PC-3 (cell line): Measurements from ENCODE around the gene PTPRF. TPM values are rescaled to one million over a fixed set of nuclear protein-coding genes. Genes with fewer than 3 reads are reported as not detected.

ENCODE experiments used
- ATAC-seq: fragments of 200-7000 bp; cut with Tn5 transposase; 2 replicates; pipeline ENCODE4 v1.9.1; 2020; ENCODE audit warnings: mild to moderate bottlenecking, moderate library complexity
- BruUV-seq: library from RNA; stranded (reverse); fragments of 400-500 nt; replicated peaks from 2 replicates; lab custom pipeline; 2021; lab: Mats Ljungman, UMichigan
- CTCF ChIA-PET: fragments of 300-600 bp; sonication (Branson Sonifier 250); formaldehyde crosslinking; loops from one replicate; lab custom pipeline; 2022; ENCODE audit warnings: antibody characterized with exemption; lab: Charles Lee
- POLR2A ChIA-PET: fragments of 300-600 bp; sonication (Branson Sonifier 250); formaldehyde crosslinking; loops from one replicate; lab custom pipeline; 2022; ENCODE audit warnings: antibody characterized with exemption; ENCODE audit not compliant: unreplicated experiment; lab: Charles Lee
- DNase-seq: peaks from one replicate; pipeline ENCODE4 v3.0.0-alpha.2; 2015
- H2AFZ ChIP-seq: fragments of 300-600 bp; sonication (generic); 2 replicates; pipeline ENCODE4 v1.6.0; 2016; ENCODE audit warnings: antibody characterized with exemption, low read length
- H3F3A ChIP-seq: fragments of 300-600 bp; sonication (generic); one replicate; pipeline ENCODE4 v1.6.0; 2017; ENCODE audit warnings: antibody characterized with exemption, low read length, control low read depth, mild to moderate bottlenecking; ENCODE audit not compliant: unreplicated experiment
- H3K27ac ChIP-seq: fragments of 300-600 bp; sonication (generic); 2 replicates; pipeline ENCODE4 v1.5.1; 2016; ENCODE audit warnings: mild to moderate bottlenecking, low read length
- H3K27me3 ChIP-seq: fragments of 300-600 bp; sonication (generic); 2 replicates; pipeline ENCODE4 v1.6.1; 2016; ENCODE audit warnings: low read length, mixed read lengths
- H3K36me3 ChIP-seq: fragments of 300-600 bp; sonication (generic); 2 replicates; pipeline ENCODE4 v1.6.1; 2016; ENCODE audit warnings: low read depth, mixed run types, low read length, mixed read lengths
- H3K4me1 ChIP-seq: fragments of 300-600 bp; sonication (generic); 2 replicates; pipeline ENCODE4 v1.5.1; 2016; ENCODE audit warnings: low read length; ENCODE audit not compliant: insufficient read depth
- H3K4me2 ChIP-seq: fragments of 300-600 bp; sonication (generic); 2 replicates; pipeline ENCODE4 v1.6.0; 2016; ENCODE audit warnings: low read length
- H3K4me3 ChIP-seq: fragments of 300-600 bp; sonication (generic); 2 replicates; pipeline ENCODE4 v1.5.1; 2016; ENCODE audit warnings: mild to moderate bottlenecking, low read length, mixed read lengths
- H3K79me2 ChIP-seq: fragments of 300-600 bp; sonication (generic); 2 replicates; pipeline ENCODE4 v1.6.1; 2017; ENCODE audit warnings: low read length, mixed read lengths
- H3K9ac ChIP-seq: fragments of 300-600 bp; sonication (generic); 2 replicates; pipeline ENCODE4 v1.6.0; 2016; ENCODE audit warnings: mild to moderate bottlenecking, low read length
- H3K9me2 ChIP-seq: fragments of 300-600 bp; sonication (generic); replicated peaks from 2 replicates; pipeline ENCODE4 v1.6.1; 2016; ENCODE audit warnings: mixed run types, low read length, mixed read lengths
- H3K9me3 ChIP-seq: fragments of 300-600 bp; sonication (generic); 2 replicates; pipeline ENCODE4 v1.6.1; 2016; ENCODE audit warnings: low read length, mixed read lengths
- H4K20me1 ChIP-seq: fragments of 300-600 bp; sonication (generic); 2 replicates; pipeline ENCODE4 v1.6.1; 2016; ENCODE audit warnings: low read length, mixed read lengths
- CTCF ChIP-seq: fragments of 300-600 bp; sonication (generic); conservative IDR thresholded peaks from 2 replicates; pipeline ENCODE4 v1.5.1; 2017; ENCODE audit warnings: antibody characterized with exemption, low read depth, mild to moderate bottlenecking, low read length
- EZH2 ChIP-seq: fragments of 300-600 bp; sonication (generic); IDR thresholded peaks from one replicate; pipeline ENCODE4 v1.6.1; 2017; ENCODE audit warnings: antibody characterized with exemption, mild to moderate bottlenecking, low read length; ENCODE audit not compliant: unreplicated experiment
- EZH2phosphoT487 ChIP-seq: fragments of 300-600 bp; sonication (generic); IDR thresholded peaks from 2 replicates; pipeline ENCODE4 v1.6.1; 2018; ENCODE audit warnings: mild to moderate bottlenecking, antibody characterized with exemption, low read length, borderline replicate concordance
- intact Hi-C: fragments of 100-400 bp; cut with micrococcal nuclease; formaldehyde crosslinking; loops from 2 replicates; pipeline ENCODE4 v1.9.0; 2023
- total RNA-seq: library from RNA; depleted of rRNA; stranded (reverse); fragments of >200 nt; gene quantifications from 2 replicates; pipeline ENCODE4 v1.2.3, GENCODE V29; 2014

The PTPRF gene
- total RNA-seq, 1 experiment from 2014 or later, result 67.4 TPM

- no peak overlapping the region for H3K4me2 ChIP-seq
- no peak overlapping the region for H3K27ac ChIP-seq
- peaks cover 30% of the 10 kb centered on the region for H3K36me3 ChIP-seq
- no peak for TF ChIP-seq EZH2
- no peak for TF ChIP-seq CTCF
- no peak for TF ChIP-seq EZH2phosphoT487
- no peaks in the 10 kb centered on the region for H4K20me1 ChIP-seq
- intact Hi-C loops, result no loop called here
- no peaks in the 10 kb centered on the region for H3K79me2 ChIP-seq
- no peaks in the 10 kb centered on the region for H3K4me1 ChIP-seq
- H3F3A ChIP-seq, result no peaks in the 10 kb centered on the region
- no peaks in the 10 kb centered on the region for H3K27me3 ChIP-seq
- no peak overlapping the region for H3K4me3 ChIP-seq
- no TSS peak for BruUV-seq
- no peaks in the 10 kb centered on the region for H3K9me2 ChIP-seq
- ATAC-seq (no peak), DNase-seq (no peak)
- H3K9me3 ChIP-seq, result no peaks in the 10 kb centered on the region
- ChIA-PET POLR2A (no interaction called here), CTCF (no interaction called here)
- H2AFZ ChIP-seq, result no peak overlapping the region
- H3K9ac ChIP-seq, result no peak overlapping the region
These were observed 61.5 kb downstream of the PTPRF start for GRCh38 chr1:43592051-43592665.

- ChIA-PET CTCF (no interaction called here), POLR2A (no interaction called here)
- Histone ChIP-seq H3K9ac (no peak overlapping the region), H3K4me3 (no peak overlapping the region), H3K9me3 (no peaks in the 10 kb centered on the region), H3K79me2 (no peaks in the 10 kb centered on the region), H3K4me1 (no peaks in the 10 kb centered on the region), H3K36me3 (peaks cover 32% of the 10 kb centered on the region), H3K4me2 (no peak overlapping the region), H3K27ac (no peak overlapping the region), H3K9me2 (no peaks in the 10 kb centered on the region), H3F3A (no peaks in the 10 kb centered on the region), H2AFZ (no peak overlapping the region), H3K27me3 (no peaks in the 10 kb centered on the region), H4K20me1 (no peaks in the 10 kb centered on the region)
- DNase-seq, result no peak
- TF ChIP-seq EZH2, result no peak
- intact Hi-C loops, result no loop called here
- no peak for ATAC-seq
- BruUV-seq, result no TSS peak
These were observed 62.4 kb downstream of the PTPRF start for GRCh38 chr1:43592974-43593683.

GRCh38 chr1:43596579-43596978 is 65.9 kb downstream of the PTPRF start:
- no peak overlapping the region for H2AFZ ChIP-seq
- DNase-seq (no peak), ATAC-seq (no peak)
- H3K27me3 ChIP-seq, result no peaks in the 10 kb centered on the region
- no peaks in the 10 kb centered on the region for H3K9me2 ChIP-seq
- H3K36me3 ChIP-seq, result peaks cover 14% of the 10 kb centered on the region
- no peak overlapping the region for H3K9ac ChIP-seq
- no peaks in the 10 kb centered on the region for H4K20me1 ChIP-seq
- no peaks in the 10 kb centered on the region for H3K79me2 ChIP-seq
- intact Hi-C loops, result no loop called here
- H3K27ac ChIP-seq, result no peak overlapping the region
- BruUV-seq, result no TSS peak
- ChIA-PET CTCF (no interaction called here), POLR2A (no interaction called here)
- H3K4me3 ChIP-seq, result no peak overlapping the region
- TF ChIP-seq EZH2, result no peak
- no peak for TF ChIP-seq EZH2phosphoT487
- TF ChIP-seq CTCF, result no peak
- no peaks in the 10 kb centered on the region for H3F3A ChIP-seq
- H3K4me2 ChIP-seq, result no peak overlapping the region
- H3K4me1 ChIP-seq, result no peaks in the 10 kb centered on the region
- no peaks in the 10 kb centered on the region for H3K9me3 ChIP-seq
